GM19099 (cell line): ENCODE results near the gene TPBGL.

Experiments
- POLR2A ChIP-seq: IDR thresholded peaks from 3 replicates; pipeline ENCODE4 v1.6.1; 2011; ENCODE audit warnings: low read depth; ENCODE audit not compliant: insufficient read length; ENCODE audit errors: extremely low read depth

Gene TPBGL, protein sequence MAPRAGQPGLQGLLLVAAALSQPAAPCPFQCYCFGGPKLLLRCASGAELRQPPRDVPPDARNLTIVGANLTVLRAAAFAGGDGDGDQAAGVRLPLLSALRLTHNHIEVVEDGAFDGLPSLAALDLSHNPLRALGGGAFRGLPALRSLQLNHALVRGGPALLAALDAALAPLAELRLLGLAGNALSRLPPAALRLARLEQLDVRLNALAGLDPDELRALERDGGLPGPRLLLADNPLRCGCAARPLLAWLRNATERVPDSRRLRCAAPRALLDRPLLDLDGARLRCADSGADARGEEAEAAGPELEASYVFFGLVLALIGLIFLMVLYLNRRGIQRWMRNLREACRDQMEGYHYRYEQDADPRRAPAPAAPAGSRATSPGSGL

DNA sequence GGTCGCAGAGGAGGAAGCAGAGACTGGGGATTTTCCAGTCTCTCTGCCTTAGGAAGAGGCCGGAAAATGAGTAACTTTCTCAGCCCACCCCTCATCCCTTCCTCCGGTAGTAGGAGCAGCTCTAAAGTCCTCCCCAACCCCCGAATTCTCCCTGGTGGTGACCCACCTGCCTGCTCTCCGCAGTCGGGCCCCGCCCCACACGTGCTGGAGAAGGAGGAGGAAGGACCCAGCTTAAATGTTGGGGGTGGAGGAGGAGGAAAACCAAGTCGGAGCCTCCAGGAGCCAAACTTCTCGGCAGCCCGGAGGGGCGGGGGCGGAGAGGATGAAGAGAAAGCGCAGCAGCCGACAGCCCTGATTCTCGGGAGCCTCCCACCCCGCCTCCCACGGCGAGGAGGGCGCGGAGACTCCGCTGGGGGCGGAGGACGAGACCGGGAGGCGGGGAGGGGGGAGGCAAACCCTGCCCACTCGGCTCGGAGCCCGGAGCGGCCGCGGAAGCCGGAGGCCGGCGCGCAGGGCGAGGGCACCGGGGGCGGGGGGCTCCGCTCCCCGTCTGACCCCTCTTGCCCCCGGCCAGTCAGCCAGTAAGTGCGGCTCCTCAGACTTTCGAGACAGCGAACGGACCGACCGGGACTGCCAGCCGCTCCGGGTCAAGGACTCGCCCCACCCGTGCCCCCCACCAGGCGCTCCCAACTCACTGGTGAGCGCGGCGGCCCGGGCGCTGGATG is at the start of gene TPBGL:
Gene TPBGL, plus strand, starts transcription at position 464 of the 725 bp plus-strand sequence. CDS start 276 bp downstream, outside the sequence.
- no peak for TF ChIP-seq POLR2A

DNA sequence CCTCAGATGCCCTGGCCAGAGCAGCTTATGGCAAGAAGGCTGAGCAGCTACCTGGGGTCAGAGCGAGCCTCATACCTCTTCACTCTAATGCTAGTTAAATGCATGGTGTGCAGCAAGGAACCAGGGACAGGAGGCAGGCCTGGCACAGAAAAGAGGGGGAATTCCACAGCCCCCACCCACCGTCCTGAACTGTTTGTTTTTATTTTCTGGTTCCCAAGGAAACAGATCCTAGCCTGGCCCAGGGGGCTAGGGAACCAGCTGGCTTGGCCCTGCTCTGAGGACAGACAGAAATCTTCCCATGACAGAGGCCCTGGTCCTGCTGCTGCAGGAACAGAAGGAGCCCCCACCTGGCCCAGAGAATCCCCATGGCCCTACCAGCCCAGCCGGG is 49.2 kb upstream of the TPBGL start:
- TF ChIP-seq POLR2A, result no peak

DNA sequence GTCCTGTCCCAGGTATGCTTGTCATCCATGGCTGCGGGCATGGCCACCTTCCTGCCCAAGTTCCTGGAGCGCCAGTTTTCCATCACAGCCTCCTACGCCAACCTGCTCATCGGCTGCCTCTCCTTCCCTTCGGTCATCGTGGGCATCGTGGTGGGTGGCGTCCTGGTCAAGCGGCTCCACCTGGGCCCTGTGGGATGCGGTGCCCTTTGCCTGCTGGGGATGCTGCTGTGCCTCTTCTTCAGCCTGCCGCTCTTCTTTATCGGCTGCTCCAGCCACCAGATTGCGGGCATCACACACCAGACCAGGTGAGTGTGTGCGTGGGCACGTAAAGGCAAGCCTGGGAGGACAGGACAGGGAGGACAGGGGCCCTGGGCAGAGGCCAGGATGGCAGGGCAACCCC is 47.3 kb upstream of the TPBGL start:
- TF ChIP-seq POLR2A, result no peak

DNA sequence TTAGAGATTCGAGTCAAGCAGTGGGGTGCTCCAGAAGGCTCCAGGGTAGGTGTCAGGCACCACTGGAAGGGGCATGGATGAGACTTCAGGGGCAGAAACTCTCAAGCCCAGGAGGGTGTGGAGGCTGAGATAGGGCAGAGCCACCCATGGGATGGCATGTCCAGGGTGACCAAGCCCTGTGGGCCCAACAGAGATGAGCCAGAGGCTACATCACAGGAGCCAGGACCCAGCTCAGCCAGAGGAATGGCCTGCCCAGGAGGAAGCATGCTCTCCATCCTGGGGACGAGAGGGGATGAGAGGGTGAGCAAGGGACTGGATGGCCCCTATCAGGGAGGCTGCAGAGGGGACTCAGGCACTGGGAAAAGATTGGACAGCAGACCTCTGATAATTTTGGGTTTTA is 46.9 kb upstream of the TPBGL start:
- no peak for TF ChIP-seq POLR2A

DNA sequence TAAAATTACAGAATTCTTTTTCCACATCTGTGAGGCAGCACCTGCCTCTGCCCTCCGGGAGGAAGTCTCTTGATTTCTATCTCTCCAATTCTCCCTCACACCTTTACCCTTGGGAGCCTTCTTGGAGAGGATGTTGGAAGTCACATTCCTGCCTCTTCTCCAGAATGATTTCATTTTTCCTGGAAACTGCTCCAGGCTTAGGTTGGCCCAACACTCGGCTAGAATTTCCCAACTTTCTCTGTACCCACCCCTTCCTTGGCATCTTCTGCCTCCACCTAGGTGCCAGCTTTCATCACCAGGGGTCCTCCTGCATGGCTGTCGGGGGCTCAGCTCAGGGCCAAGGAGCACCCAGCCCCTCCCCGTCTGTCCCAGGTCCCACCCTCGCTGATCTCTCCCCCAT is 46.4 kb upstream of the TPBGL start:
- no peak for TF ChIP-seq POLR2A

DNA sequence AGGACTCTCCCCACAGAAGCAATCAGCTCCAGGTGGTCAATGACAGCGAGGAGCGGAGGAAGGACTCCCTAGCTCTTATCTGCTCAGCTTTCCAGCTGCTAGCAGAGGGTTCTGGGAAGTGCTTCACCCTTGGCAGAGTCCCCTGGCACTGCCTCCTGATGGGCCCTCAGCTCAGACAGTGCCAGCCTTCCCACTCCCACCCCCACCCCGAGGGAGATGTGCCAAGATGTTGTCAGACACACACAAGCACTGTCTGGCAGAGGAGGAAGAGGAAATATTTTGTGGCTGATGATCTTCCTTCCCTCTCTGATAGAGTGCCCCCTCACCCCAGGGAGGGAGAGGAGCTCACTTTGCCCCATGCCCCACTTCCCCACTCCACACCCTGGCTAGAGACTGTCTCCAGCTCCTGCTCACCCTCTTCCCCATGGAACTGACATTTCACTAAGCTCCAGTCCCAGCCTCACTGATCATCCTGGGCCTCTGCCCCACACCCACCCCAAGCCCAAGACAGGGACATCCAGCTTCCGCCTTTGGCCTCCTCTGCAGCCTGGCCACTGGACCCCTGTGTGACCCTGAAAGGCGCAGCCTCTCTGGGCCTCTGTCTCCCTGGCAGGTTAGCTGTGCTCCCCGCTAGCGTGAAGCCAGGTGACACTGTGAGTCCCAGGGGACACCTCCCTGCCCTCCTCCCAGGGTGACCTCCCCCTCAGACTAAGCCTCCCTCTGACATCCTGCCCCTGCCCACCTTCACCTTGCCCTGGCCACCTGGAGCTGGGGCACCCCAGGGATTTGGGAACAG is 45.2 kb upstream of the TPBGL start:
- no peak for TF ChIP-seq POLR2A

DNA sequence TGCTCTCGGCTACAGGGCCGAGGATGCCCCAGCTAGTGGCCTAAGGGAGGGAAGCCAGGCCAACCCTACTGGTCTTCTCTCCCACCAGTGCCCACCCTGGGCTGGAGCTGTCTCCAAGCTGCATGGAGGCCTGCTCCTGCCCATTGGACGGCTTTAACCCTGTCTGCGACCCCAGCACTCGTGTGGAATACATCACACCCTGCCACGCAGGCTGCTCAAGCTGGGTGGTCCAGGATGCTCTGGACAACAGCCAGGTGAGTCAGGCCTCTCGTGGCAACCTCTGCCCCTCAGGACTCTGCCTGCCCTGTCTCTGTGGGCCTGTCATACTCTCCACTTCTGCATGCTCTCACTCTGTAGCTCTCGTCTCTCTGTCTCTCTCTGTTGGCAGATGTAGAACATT is 44.1 kb upstream of the TPBGL start:
- no peak for TF ChIP-seq POLR2A

DNA sequence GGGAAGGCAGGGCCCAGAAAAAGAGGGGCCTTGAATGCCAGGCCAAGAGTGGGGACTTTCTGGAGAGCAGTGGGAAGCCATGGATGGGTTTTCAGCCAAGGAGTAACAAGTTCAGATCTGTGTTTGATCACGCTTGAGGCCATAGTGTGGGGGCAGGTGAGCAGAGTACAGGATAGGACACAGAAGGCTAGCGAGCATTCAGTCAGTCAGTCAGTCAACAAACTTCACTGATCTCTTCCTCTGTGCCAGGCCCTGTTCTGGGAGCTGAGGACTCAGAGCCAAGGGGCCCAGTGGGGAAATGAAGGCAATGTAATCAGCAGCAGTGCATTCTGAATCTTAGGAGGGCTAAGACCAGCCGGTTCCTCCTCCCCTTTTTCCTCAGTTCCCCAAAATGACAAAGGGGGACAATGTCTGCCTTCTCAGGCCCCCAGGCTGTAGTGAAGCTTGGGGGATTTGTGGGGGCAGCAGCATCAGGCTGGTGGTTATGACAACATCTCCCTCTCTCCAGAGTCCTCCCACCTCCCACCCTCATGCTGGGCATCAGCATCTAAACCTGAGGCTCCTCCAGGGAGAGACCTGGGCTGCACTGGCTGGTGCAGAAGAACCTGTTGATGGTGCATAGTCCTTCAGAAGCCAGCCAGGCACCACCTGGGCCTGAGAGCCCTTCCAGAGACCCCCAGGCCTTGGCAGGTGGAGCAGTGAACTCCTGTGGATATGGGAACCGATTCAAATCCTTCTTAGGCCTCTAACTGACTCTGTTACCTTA is 42.9 kb upstream of the TPBGL start:
- TF ChIP-seq POLR2A, result no peak

DNA sequence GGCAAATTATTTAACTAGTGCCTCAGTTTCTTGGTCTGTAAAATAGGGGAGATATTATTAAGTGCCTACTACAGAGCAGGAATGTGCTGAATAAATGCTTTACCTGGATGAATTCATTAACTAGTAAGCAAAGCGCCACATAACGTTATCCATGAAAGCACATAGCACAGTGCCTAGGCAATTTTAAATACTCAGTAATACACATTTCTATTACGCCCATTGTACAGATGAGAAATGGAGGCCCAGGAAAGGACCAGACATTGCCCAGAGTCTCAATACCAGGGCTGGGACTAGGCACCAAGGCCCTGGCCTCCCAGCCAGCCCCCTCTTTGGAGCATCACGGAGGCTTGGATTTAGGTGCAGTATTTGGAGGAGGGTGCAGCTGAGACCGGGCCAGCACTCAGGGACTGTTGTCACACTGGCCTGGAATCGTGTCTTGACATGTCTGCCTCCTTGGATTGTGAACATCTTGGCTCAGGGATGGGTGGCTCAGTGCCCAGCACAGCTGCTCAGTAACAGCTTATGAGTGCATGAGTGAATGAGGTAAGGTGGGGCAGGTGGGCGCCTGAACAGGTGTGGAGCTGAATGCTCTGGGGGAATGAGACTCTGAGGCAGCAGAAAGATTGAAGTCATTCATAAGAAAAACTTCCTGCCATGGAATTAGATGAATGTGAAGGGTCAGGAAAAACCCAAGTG is 42.1 kb upstream of the TPBGL start:
- TF ChIP-seq POLR2A, result no peak

DNA sequence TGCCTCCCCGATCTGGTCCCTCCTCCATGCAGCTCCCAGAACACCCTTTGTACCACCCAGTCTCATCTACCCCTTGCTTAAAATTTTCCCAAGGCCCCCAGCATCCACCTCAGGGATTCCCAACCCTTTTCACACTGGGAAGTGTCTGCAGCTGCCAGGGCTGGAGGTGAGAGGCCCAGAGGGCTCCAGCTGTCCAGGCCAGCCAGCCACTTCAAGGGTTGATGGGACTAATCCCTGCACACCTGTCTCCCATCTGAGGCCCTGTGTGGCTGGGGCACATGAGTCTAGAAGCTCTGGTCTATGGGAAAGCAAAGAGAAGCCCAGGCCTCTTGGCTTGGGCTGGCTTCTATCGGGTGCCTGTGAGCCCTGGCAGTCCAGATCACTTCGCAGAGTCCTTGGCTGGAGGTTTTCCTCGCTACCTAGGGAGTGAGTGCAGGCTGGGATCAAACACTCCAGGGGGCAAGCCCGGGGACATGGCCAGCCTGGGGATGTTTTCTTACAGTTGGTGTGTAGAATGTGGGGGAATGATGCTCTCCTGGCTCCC is 41.1 kb upstream of the TPBGL start:
- no peak for TF ChIP-seq POLR2A

DNA sequence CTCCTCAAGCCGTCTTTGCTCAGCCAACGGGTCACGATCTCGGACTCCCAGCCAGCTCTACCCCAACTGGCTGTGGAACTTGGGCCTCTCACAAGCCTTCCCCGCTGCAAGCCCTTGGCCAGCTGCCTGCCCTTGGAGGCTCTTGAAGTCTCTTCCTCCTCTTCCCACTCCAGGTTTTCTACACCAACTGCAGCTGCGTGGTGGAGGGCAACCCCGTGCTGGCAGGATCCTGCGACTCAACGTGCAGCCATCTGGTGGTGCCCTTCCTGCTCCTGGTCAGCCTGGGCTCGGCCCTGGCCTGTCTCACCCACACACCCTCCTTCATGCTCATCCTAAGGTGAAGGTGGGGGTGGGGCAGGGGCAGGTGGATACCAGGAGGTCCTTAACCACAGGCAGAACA is 40.5 kb upstream of the TPBGL start:
- no peak for TF ChIP-seq POLR2A

DNA sequence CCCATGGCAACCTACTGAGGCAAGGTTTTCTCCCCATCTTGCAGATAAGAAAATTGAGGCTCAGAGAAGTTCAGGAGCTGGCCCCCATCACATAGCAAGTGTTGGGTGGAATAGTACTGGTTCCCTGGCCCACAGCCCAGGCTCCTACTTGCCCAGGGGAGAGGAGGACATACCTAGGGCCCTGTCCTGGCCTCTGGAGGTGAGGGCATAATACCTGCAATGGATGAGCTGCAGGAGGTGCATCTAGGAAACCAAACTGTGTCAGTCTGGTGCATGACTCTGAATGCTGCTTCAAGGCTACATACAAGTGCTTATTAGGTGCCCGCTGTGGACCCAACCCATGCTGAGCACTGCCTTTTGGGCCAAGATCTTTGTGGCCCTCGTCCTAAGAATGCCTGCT is 40.0 kb upstream of the TPBGL start:
- TF ChIP-seq POLR2A, result no peak

DNA sequence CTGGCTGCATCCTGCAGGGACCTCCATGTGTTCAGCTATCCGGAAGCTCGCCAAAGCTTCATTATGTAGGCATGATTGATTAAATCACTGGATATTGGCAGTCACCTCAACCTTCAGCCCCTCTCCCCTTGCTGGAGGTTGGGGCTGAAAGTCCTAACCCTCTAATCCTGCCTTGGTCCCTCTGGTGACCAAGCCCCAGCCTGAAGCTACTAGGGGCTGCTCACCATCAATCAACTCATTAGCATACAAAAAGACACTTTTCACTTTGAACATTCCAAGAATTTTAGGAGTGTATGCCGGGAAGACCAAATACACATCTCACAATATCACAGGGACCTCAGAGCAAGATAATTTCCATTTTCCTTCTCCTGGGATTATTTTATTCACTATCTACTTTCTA is 38.8 kb upstream of the TPBGL start:
- TF ChIP-seq POLR2A, result no peak

DNA sequence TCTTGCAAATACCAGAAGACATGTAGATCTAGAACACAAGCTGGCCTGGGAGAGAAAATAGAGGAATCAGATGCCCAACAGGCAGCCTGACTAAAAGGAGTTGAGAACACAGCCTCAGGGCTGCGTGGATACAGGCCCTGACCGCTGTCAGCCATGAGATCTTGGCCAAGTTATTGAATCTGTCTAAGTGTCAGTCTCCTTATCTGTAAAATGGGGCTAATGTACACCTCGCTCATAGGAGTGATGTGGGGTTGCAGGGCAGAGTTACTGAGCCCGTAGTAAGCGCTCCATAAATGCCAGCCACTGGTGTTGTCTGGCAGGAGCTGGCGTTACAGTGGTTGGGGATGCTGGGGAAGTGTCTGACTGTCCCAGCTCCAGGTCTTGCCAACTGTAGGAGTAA is 38.4 kb upstream of the TPBGL start:
- no peak for TF ChIP-seq POLR2A
